ENCODE results near the gene PROSER3. TPM values are rescaled to one million over a fixed set of nuclear protein-coding genes. Genes with fewer than 3 reads are reported as not detected.

Gene PROSER3
- total and polyA plus RNA-seq, 2 donors (not counting 1 experiment from before 2014, with no cell fraction given) = 26.0 to 61.0 TPM

GRCh38 chr19:35784503-35785338 lies 26.7 kb downstream of the PROSER3 start:
- CTCF ChIA-PET = no interaction called here

DNA sequence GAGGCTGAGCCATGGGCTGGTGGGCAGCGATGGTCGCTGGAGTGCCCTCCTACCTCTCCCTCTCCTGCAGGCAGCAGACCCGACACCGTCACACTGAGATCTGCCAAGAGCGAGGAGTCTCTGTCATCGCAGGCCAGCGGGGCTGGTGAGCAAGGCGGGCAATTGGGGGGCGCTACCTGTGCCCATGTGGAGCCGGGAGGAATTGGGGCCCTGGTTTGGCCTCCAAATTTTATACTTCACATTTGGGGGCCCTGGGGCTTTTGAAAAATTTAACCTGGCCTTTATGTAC lies 27.3 kb downstream of the PROSER3 start:
- H3K9me3 Mint-ChIP-seq (ENCODE audit: insufficient read depth) = no peaks in the 10 kb centered on the region
- ATAC-seq (ENCODE audit: low read depth) (no peak), DNase-seq (no peak)
- no peaks in the 10 kb centered on the region for H3K4me1 Mint-ChIP-seq
- intact Hi-C loops (cut with micrococcal nuclease) = no loop called here
- H3K4me3 ChIP-seq (ENCODE audit: control extremely low read depth in 1 of 5, extremely low read depth in 1 of 5, insufficient read depth in 1 of 5, low read depth in 2 of 5, low read length in 4 of 5) = no peak overlapping the region
- no peak overlapping the region for H3K4me3 Mint-ChIP-seq
- no peaks in the 10 kb centered on the region for H3K79me2 ChIP-seq (ENCODE audit: control insufficient read depth, insufficient read depth, low read length)
- 97% methylated on average over 9 of the region's 10 CpGs for WGBS (ENCODE audit: insufficient coverage)
- peaks cover 0 to 3% of the 10 kb centered on the region in 2 experiments for H3K36me3 ChIP-seq (replicated peaks in 1 of 2; ENCODE audit: control extremely low read depth in 1 of 2, control insufficient read depth in 1 of 2, extremely low read depth in 1 of 2, insufficient read depth in 2 of 2, low read length in 1 of 2)
- TF ChIP-seq, protein P1, sequence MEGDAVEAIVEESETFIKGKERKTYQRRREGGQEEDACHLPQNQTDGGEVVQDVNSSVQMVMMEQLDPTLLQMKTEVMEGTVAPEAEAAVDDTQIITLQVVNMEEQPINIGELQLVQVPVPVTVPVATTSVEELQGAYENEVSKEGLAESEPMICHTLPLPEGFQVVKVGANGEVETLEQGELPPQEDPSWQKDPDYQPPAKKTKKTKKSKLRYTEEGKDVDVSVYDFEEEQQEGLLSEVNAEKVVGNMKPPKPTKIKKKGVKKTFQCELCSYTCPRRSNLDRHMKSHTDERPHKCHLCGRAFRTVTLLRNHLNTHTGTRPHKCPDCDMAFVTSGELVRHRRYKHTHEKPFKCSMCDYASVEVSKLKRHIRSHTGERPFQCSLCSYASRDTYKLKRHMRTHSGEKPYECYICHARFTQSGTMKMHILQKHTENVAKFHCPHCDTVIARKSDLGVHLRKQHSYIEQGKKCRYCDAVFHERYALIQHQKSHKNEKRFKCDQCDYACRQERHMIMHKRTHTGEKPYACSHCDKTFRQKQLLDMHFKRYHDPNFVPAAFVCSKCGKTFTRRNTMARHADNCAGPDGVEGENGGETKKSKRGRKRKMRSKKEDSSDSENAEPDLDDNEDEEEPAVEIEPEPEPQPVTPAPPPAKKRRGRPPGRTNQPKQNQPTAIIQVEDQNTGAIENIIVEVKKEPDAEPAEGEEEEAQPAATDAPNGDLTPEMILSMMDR (IDR thresholded peaks at IDR 0.05) = no peak
- no peak for TF ChIP-seq EZH2 (IDR thresholded peaks at IDR 0.05; ENCODE audit: borderline replicate concordance, insufficient read depth, low read depth, low read length, poor library complexity, severe bottlenecking)
- no peak overlapping the region for H3K27ac ChIP-seq (ENCODE audit: low read length in 2 of 2)
- H2AFZ ChIP-seq (ENCODE audit: insufficient read depth, low read depth, low read length, poor library complexity, severe bottlenecking) = no peak overlapping the region
- no peak overlapping the region for H3K9ac ChIP-seq (ENCODE audit: low read length)
- no peaks in the 10 kb centered on the region for H3K27me3 ChIP-seq (replicated peaks in 1 of 4; ENCODE audit: control extremely low read depth in 1 of 4, control insufficient read depth in 3 of 4, insufficient read depth in 4 of 4, low read length in 3 of 4)
- no peak overlapping the region for H3K27ac Mint-ChIP-seq
- no peaks in the 10 kb centered on the region for H3K9me3 ChIP-seq (ENCODE audit: control extremely low read depth in 1 of 3, control insufficient read depth in 2 of 3, insufficient read depth in 1 of 3, low read length in 2 of 3)
- H3K27me3 Mint-ChIP-seq = no peaks in the 10 kb centered on the region
- ChIA-PET POLR2A (no interaction called here), CTCF (no interaction called here)
- H4K20me1 ChIP-seq (ENCODE audit: control insufficient read depth, insufficient read depth, low read length, poor library complexity, severe bottlenecking) = no peaks in the 10 kb centered on the region
- no peak overlapping the region for H3K4me2 ChIP-seq (replicated peaks; ENCODE audit: low read depth, low read length, poor library complexity, severe bottlenecking)
- no peaks in the 10 kb centered on the region for H3K4me1 ChIP-seq (ENCODE audit: control insufficient read depth in 2 of 2, insufficient read depth in 2 of 2, low read length in 2 of 2)

More at GRCh38 chr19:35784503-35785338, 26.7 kb downstream of the PROSER3 start:
- H3K4me1 Mint-ChIP-seq = no peaks in the 10 kb centered on the region
- TF ChIP-seq EZH2 (IDR thresholded peaks at IDR 0.05; ENCODE audit: borderline replicate concordance, insufficient read depth, low read depth, low read length, poor library complexity, severe bottlenecking) = no peak
- TF ChIP-seq, protein P1 (IDR thresholded peaks at IDR 0.05) = no peak
- no peak for ATAC-seq (ENCODE audit: low read depth)
- H3K27ac Mint-ChIP-seq = no peak overlapping the region
- H3K4me1 ChIP-seq (ENCODE audit: control insufficient read depth in 2 of 2, insufficient read depth in 2 of 2, low read length in 2 of 2) = no peaks in the 10 kb centered on the region
- no peaks in the 10 kb centered on the region for H3K27me3 Mint-ChIP-seq
- no peak overlapping the region for H3K27ac ChIP-seq (ENCODE audit: low read length in 2 of 2)
- no peak overlapping the region for H3K4me3 ChIP-seq (ENCODE audit: control extremely low read depth in 1 of 5, extremely low read depth in 1 of 5, insufficient read depth in 1 of 5, low read depth in 2 of 5, low read length in 4 of 5)
- H3K27me3 ChIP-seq (replicated peaks in 1 of 4; ENCODE audit: control extremely low read depth in 1 of 4, control insufficient read depth in 3 of 4, insufficient read depth in 4 of 4, low read length in 3 of 4) = no peaks in the 10 kb centered on the region
- no peak overlapping the region for H3K4me2 ChIP-seq (replicated peaks; ENCODE audit: low read depth, low read length, poor library complexity, severe bottlenecking)
- no peaks in the 10 kb centered on the region for H4K20me1 ChIP-seq (ENCODE audit: control insufficient read depth, insufficient read depth, low read length, poor library complexity, severe bottlenecking)
- H3K79me2 ChIP-seq (ENCODE audit: control insufficient read depth, insufficient read depth, low read length) = no peaks in the 10 kb centered on the region
- intact Hi-C loops (cut with micrococcal nuclease) = no loop called here
- no peak overlapping the region for H3K9ac ChIP-seq (ENCODE audit: low read length)
- H3K9me3 Mint-ChIP-seq (ENCODE audit: insufficient read depth) = no peaks in the 10 kb centered on the region
- H3K36me3 ChIP-seq (replicated peaks in 1 of 2; ENCODE audit: control extremely low read depth in 1 of 2, control insufficient read depth in 1 of 2, extremely low read depth in 1 of 2, insufficient read depth in 2 of 2, low read length in 1 of 2) = peaks cover 0 to 5% of the 10 kb centered on the region in 2 experiments
- H3K9me3 ChIP-seq (ENCODE audit: control extremely low read depth in 1 of 3, control insufficient read depth in 2 of 3, insufficient read depth in 1 of 3, low read length in 2 of 3) = no peaks in the 10 kb centered on the region
- H2AFZ ChIP-seq (ENCODE audit: insufficient read depth, low read depth, low read length, poor library complexity, severe bottlenecking) = no peak overlapping the region
- no peak for DNase-seq
- POLR2A ChIA-PET = interaction anchor here (0.5 to 0.6 kb wide), 2 partner anchors 294 to 351 kb away, joined by 3 to 9 read pairs; no protein-coding TSS in a partner anchor
- no peak overlapping the region for H3K4me3 Mint-ChIP-seq
- WGBS (ENCODE audit: insufficient coverage) = 96% methylated on average over 41 of the region's 45 CpGs

Measured in B cell (primary cell).